Sigmoid colon (tissue), 4 donors: ENCODE data around the gene GRB10.

Experiments used
- CTCF ChIP-seq, 4 experiments: fragments of 450-650 bp in 3 of 4; fragments of 200-600 bp in 1 of 4; IDR thresholded peaks; one replicate each; pipeline ENCODE4 v1.5.1; 2016 to 2019; ENCODE audit warnings: antibody characterized with exemption in 4 of 4, mild to moderate bottlenecking in 3 of 4, moderate library complexity in 2 of 4
- EP300 ChIP-seq, 4 donors: sonication (generic); formaldehyde crosslinking; IDR thresholded peaks; one replicate each; pipeline ENCODE4 v1.6.1; 2017; ENCODE audit warnings: antibody characterized with exemption in 4 of 4
- POLR2A ChIP-seq, 2 donors: fragments of 450-650 bp; IDR thresholded peaks; one replicate each; pipeline ENCODE4 v1.6.1; 2016; ENCODE audit warnings: antibody characterized with exemption in 2 of 2, mild to moderate bottlenecking in 2 of 2, moderate library complexity in 2 of 2
- POLR2AphosphoS5 ChIP-seq, 4 donors: sonication (generic); formaldehyde crosslinking; IDR thresholded peaks; one replicate each; pipeline ENCODE4 v1.6.1; 2017; ENCODE audit warnings: antibody characterized with exemption in 4 of 4

GRCh38 chr7:50687575-50688225 is 95.0 kb downstream of the GRB10 start:
- TF ChIP-seq CTCF (IDR thresholded peaks at IDR 0.05), result no peak
- no peak for TF ChIP-seq POLR2A (IDR thresholded peaks at IDR 0.05)
- no peak for TF ChIP-seq EP300 (IDR thresholded peaks at IDR 0.05)
- peak in 3 of 4 donors; percentile 18 to 38 (median 18) for TF ChIP-seq POLR2AphosphoS5 (IDR thresholded peaks at IDR 0.05)
